NCI-H1048 (cell line): ENCODE measurements around the gene ABCA13.

Experiments
- DNase-seq: peaks from one replicate; lab custom pipeline; 2025; lab: John Stamatoyannopoulos, UW

Gene ABCA13

GRCh38 chr7:48638041-48638440 is 466.8 kb downstream of the ABCA13 start:
- DNase-seq: no peak

- DNase-seq: no peak
Measured at GRCh38 chr7:48643431-48644013, 472.3 kb downstream of the ABCA13 start.

- no peak for DNase-seq
Measured at GRCh38 chr7:48658138-48658537, 486.9 kb downstream of the ABCA13 start.

GRCh38 chr7:48660306-48660870 is 489.1 kb downstream of the ABCA13 start:
- no peak for DNase-seq

GRCh38 chr7:48664241-48664640 is 493.0 kb downstream of the ABCA13 start:
- DNase-seq: no peak

GRCh38 chr7:48665353-48666135 is 494.3 kb downstream of the ABCA13 start:
- no peak for DNase-seq

GRCh38 chr7:48667407-48667806 is 496.1 kb downstream of the ABCA13 start:
- no peak for DNase-seq

GRCh38 chr7:48671656-48672055 is 500.4 kb downstream of the ABCA13 start:
- DNase-seq: no peak

GRCh38 chr7:48681006-48681405 is 509.7 kb downstream of the ABCA13 start:
- no peak for DNase-seq

GRCh38 chr7:48691788-48692187 is 520.5 kb downstream of the ABCA13 start:
- no peak for DNase-seq
